Psoas muscle (tissue), 8 donors: ENCODE results near the gene PLCG2. TPM values are rescaled to one million over a fixed set of nuclear protein-coding genes. Genes with fewer than 3 reads are reported as not detected.

Experiments
- ATAC-seq, 4 donors: fragments of 200-7000 bp; cut with Tn5 transposase; one replicate each; pipeline ENCODE4 v1.9.1; 2020; ENCODE audit warnings: moderate library complexity in 3 of 4, mild to moderate bottlenecking in 2 of 4
- DNase-seq, 2 donors: peaks; one replicate each; pipeline ENCODE4 v3.0.0-alpha.2; 2020
- H3K27ac ChIP-seq: fragments of 200-600 bp; one replicate; pipeline ENCODE4 v1.8.0; 2022
- H3K27me3 ChIP-seq, 3 donors: fragments of 200-600 bp in 1 of 3; one replicate each; pipeline versions ENCODE4 v1.6.1 to v1.8.0; 2013 to 2022; ENCODE audit warnings: low read length in 2 of 3, mild to moderate bottlenecking in 2 of 3, moderate library complexity in 1 of 3; ENCODE audit not compliant: insufficient read depth in 3 of 3
- H3K36me3 ChIP-seq, 2 donors: fragments of 200-600 bp in 1 of 2; one replicate each; pipeline versions ENCODE4 v1.6.1 to v1.8.0; 2013 to 2022; ENCODE audit warnings: low read depth in 1 of 2, mild to moderate bottlenecking in 1 of 2, moderate library complexity in 1 of 2; ENCODE audit not compliant: insufficient read depth in 1 of 2
- H3K4me1 ChIP-seq: fragments of 200-600 bp; one replicate; pipeline ENCODE4 v1.8.0; 2022
- H3K4me3 ChIP-seq: fragments of 200-600 bp; one replicate; pipeline ENCODE4 v1.8.0; 2022; ENCODE audit warnings: mild to moderate bottlenecking
- H3K9me3 ChIP-seq: fragments of 200-600 bp; one replicate; pipeline ENCODE4 v1.8.0; 2022
- CTCF ChIP-seq: fragments of 200-600 bp; IDR thresholded peaks from one replicate; pipeline ENCODE4 v1.8.0; 2022; ENCODE audit warnings: antibody characterized with exemption
- WGBS, 3 donors: extraction: QIAGEN DNeasy Blood & Tissue Kit; methylation state at CpG; one replicate each; pipeline versions ENCODE4 v1.1.6 to v1.1.7; 2013; 5-methylcytosine and 5-hydroxymethylcytosine counted together
- intact Hi-C, 2 donors: fragments of 100-400 bp; cut with DNase I; formaldehyde crosslinking; loops; one replicate each; pipeline versions ENCODE4 v1.11.0 to v1.14.2; 2022
- polyA plus RNA-seq, 3 donors: library from polyadenylated mRNA; stranded (reverse); fragments of 200-250 nt; gene quantifications; one replicate each; pipeline ENCODE4 v1.2.3, GENCODE V29; 2013
- total RNA-seq, 4 donors: library from RNA; stranded (reverse); fragmentation: NEBNext Ultra II Directional in 2 of 4; extraction: Animal tissue kit (Norgen Biotek cat#: 25700) in 2 of 4; gene quantifications; one replicate each; pipeline versions ENCODE4 v1.2.1 to v1.2.4, GENCODE V29; 2021 to 2023
- donor health status: healthy with polysubstance abuse.
- donor health status: DM: no; HTN: no; CAD: no; lungs with moderate emphysema.
- donor health status: Bipolar disorder and iron deficiency.
- donor health status: healthy.
- donor health status: DM: yes; HTN: yes; CAD: no.
- donor health status: DM: no; HTN: no; CAD: no.
- donor health status: DM: no; HTN: no; CAD: no.
- donor health status: DM: yes; HTN: yes; CAD: no.

PLCG2 gene
- total and polyA plus RNA-seq, 7 donors, result 0.96 to 4.8 (median 2.5) TPM

DNA sequence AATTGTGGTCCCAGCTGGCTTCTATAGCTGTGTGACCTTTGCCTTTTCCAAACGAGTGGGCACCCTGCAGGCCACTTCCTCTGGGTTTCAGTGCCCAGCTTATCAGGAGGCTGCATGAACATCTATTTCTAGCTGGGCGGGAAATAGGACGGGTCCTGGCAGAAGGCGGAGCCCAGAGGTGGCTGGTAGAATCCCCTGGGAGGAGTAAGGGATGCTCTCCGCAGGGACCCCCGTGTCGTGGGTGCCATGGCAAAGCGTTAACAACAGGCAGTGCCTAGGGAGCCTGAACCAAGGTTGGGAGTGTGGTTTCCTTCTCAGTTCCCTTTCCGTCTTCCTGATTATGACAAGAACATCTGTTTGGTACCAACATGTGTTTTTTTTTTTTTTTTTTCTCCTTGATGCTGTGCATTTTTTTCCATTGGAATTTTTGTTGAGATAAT lies 58.2 kb downstream of the PLCG2 start:
- 60 to 67% (median 63%) methylated on average over 9 of the region's 9 CpGs for WGBS, 3 donors
- no peaks in the 10 kb centered on the region for H3K9me3 ChIP-seq
- TF ChIP-seq CTCF, result no peak
- DNase-seq (no peak), ATAC-seq (no peak)
- no peak overlapping the region for H3K4me3 ChIP-seq
- no peaks in the 10 kb centered on the region for H3K36me3 ChIP-seq
- H3K27me3 ChIP-seq, result no peaks in the 10 kb centered on the region
- H3K27ac ChIP-seq, result no peak overlapping the region
- intact Hi-C loops, result no loop called here
- H3K4me1 ChIP-seq, result no peaks in the 10 kb centered on the region

GRCh38 chr16:81838794-81839193 lies 59.7 kb downstream of the PLCG2 start:
- Histone ChIP-seq H3K27me3 (no peaks in the 10 kb centered on the region), H3K4me3 (no peak overlapping the region), H3K27ac (no peak overlapping the region), H3K4me1 (no peaks in the 10 kb centered on the region), H3K9me3 (no peaks in the 10 kb centered on the region), H3K36me3 (no peaks in the 10 kb centered on the region)
- no peak for DNase-seq
- ATAC-seq, result no peak
- TF ChIP-seq CTCF, result no peak
- intact Hi-C loops, result no loop called here
- WGBS, 3 donors, result 22 to 32% (median 25%) methylated on average over 4 of the region's 4 CpGs

DNA sequence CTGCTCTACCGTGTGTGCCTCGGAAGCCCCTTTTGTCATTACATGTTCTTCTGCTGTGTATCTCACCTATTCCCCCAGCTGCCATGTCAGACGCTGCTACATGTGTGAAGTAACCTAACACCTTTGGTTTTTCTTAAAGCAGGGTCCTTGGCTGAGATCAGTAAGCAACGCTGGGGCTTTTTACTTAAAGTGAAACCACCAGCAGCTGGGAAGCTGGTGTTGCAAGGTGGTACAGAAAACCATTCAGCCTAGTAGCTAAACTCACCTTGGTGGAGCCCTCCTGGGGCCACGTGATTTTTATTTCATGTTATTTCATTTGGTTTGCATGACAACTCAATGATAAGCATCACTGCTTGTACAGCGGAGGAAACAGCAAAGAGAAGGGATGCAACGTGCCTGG lies 62.6 kb downstream of the PLCG2 start:
- no peak for DNase-seq

GRCh38 chr16:81842564-81843242 lies 63.6 kb downstream of the PLCG2 start:
- TF ChIP-seq CTCF, result no peak
- Histone ChIP-seq H3K27ac (no peak overlapping the region), H3K4me3 (no peak overlapping the region), H3K27me3 (no peaks in the 10 kb centered on the region), H3K4me1 (no peaks in the 10 kb centered on the region), H3K36me3 (no peaks in the 10 kb centered on the region), H3K9me3 (no peaks in the 10 kb centered on the region)
- intact Hi-C loops, result no loop called here
- ATAC-seq, result no peak
- no peak for DNase-seq
- WGBS, 3 donors, result 41 to 53% (median 50%) methylated on average over 12 of the region's 12 CpGs

More for the DNA sequence above, 62.6 kb downstream of the PLCG2 start:
- H3K9me3 ChIP-seq, result no peaks in the 10 kb centered on the region
- 29 to 42% (median 37%) methylated on average over 7 of the region's 7 CpGs for WGBS, 3 donors
- intact Hi-C loops, result no loop called here
- no peaks in the 10 kb centered on the region for H3K4me1 ChIP-seq
- no peaks in the 10 kb centered on the region for H3K36me3 ChIP-seq
- no peaks in the 10 kb centered on the region for H3K27me3 ChIP-seq
- no peak for ATAC-seq
- TF ChIP-seq CTCF, result no peak
- H3K27ac ChIP-seq, result no peak overlapping the region
- H3K4me3 ChIP-seq, result no peak overlapping the region

GRCh38 chr16:81843243-81843582 lies 64.1 kb downstream of the PLCG2 start:
- Histone ChIP-seq H3K27me3 (no peaks in the 10 kb centered on the region), H3K9me3 (no peaks in the 10 kb centered on the region), H3K36me3 (no peaks in the 10 kb centered on the region), H3K27ac (no peak overlapping the region), H3K4me3 (no peak overlapping the region), H3K4me1 (no peaks in the 10 kb centered on the region)
- 61 to 68% (median 62%) methylated on average over 4 of the region's 4 CpGs for WGBS, 3 donors
- ATAC-seq (no peak), DNase-seq (no peak)
- TF ChIP-seq CTCF, result no peak
- intact Hi-C loops, result no loop called here
